OCI-LY3 (cell line): ENCODE results near the gene PEX3.
"Not testable (repeated sequence)": the region's sequence is repeated elsewhere in the genome, so short reads cannot be mapped to it uniquely, and the experiment has no call there.

Experiments used
- CTCF ChIP-seq: fragments of 200-600, 300-600 bp; sonication (generic); IDR thresholded peaks from 2 replicates; pipeline ENCODE4 v1.5.1; 2014; ENCODE audit warnings: antibody characterized with exemption, low read length, low read depth
- EZH2phosphoT487 ChIP-seq: fragments of 200-600 bp; shearing (Covaris generic); IDR thresholded peaks from 2 replicates; pipeline ENCODE4 v1.6.1; 2018; ENCODE audit warnings: antibody characterized with exemption, mixed run types, low read depth

GRCh38 chr6:143468823-143469222 lies 18.2 kb downstream of the PEX3 start:
- TF ChIP-seq CTCF, EZH2phosphoT487: not testable (repeated sequence)
